Cerebellar nuclear complex (tissue), 1 donor: Measurements from ENCODE around the gene MGAT4A.
A peak's percentile ranks its signal among the peaks of the same experiment; 100 is the strongest.
"Not testable (repeated sequence)": the region's sequence is repeated elsewhere in the genome, so short reads cannot be mapped to it uniquely, and the experiment has no call there.

ENCODE experiments used
- DNase-seq, 2 experiments: peaks; one replicate each; lab custom pipeline; 2025; lab: John Stamatoyannopoulos, UW

MGAT4A gene

DNA sequence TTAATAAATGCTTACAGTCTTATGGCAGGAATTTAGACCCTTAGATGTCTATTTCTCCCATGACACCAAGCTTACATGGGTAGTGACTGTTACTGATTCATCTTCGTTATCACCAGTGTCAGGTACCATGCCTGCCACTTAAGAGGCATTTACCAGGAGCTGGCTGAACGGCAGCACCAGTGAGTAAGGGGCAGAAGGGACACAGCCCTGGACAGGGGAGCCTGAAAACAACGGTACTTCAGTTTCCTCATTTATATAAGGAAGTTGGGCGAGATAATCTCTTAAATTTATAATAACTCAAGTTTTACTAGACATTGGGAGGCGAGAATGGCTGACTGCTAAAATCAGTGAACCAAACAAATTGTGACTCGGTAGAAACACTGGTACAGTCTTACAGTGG lies 123.8 kb downstream of the MGAT4A start:
- no peak for DNase-seq

DNA sequence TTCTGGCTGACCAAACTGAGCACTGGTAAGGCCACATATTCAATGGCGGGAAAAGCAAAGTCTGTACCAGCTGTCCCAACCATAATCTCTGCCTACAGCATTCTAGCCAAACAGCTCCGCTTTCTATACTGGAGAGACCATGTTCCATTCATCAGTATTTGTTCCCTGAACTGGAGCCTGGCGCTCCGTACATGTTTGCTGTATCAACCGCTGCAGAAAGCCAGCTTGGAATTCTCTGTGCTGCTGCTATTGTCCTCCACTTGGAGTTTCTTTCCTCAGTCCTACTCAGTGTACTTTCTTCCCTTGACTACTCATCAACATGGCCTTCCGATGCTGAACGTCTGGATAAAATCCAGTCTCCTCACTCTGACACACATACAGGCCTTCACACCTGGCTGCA lies 124.5 kb downstream of the MGAT4A start:
- DNase-seq = no peak

DNA sequence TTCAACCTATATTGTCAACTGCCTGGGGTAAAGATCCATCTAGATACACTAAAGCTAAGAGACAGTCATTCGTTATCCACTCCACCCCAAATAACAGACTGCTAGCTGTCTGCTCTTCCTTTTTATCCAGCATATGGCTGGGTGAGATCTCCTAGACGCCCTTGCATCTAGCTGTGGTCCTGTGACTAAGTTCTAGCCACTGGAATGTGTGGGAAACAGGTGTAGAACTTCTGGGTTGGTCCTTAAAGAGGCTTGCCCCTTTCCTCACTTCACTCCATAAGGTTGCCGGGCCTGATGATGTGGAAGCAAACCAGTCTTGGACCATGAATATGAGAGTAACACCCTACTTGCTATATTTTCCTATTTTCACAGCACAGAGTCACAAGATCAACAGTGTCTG lies 125.9 kb downstream of the MGAT4A start:
- DNase-seq = no peak

DNA sequence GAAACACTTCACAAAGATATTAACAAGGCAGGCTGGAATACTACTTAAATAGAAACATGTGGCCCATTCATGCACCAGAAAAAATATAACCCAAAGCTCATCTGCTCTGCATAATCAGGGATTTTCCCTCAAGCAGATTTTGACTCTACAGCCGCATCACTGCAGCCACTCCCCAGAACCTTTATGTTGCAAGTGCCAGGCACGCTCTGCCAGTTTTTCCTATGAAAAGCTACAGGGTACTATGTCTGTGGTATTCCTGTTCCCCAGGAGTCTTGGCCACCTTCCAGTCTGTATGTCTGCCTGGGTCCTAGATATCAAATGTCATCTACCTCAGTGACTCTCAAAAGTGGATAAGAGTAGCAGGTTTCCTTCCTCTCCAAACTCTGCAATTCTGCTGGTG lies 126.4 kb downstream of the MGAT4A start:
- DNase-seq = no peak

DNA sequence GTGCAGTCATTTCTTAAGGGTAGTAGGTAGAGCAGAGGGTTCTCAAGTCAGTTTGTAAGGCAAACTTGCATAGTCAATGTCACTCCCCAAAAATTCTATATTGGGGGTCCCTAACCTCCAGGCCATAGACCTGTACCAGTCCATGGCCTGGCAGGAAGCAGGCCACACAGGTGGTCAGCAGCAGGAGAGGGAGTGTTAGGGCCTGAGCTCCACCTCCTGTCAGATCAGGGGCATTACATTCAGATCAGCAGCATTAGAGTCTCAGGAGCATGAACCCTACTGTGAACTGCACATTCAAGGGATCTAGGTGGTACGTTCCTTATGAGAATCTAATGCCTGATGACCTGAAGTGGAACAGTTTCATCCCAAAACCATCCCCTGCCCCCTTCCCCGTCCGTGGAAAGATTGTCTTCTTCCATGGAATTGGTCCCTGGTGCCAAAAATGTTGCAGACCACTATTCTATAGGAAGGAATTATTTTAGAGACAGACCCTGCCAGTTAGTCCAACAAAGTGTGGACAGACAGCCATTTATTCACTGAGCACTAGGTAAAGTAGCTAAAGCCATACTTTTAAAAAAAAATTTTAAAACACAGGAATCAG lies 129.3 kb downstream of the MGAT4A start:
- DNase-seq = peak in 1 of 2 experiments; percentile 5

DNA sequence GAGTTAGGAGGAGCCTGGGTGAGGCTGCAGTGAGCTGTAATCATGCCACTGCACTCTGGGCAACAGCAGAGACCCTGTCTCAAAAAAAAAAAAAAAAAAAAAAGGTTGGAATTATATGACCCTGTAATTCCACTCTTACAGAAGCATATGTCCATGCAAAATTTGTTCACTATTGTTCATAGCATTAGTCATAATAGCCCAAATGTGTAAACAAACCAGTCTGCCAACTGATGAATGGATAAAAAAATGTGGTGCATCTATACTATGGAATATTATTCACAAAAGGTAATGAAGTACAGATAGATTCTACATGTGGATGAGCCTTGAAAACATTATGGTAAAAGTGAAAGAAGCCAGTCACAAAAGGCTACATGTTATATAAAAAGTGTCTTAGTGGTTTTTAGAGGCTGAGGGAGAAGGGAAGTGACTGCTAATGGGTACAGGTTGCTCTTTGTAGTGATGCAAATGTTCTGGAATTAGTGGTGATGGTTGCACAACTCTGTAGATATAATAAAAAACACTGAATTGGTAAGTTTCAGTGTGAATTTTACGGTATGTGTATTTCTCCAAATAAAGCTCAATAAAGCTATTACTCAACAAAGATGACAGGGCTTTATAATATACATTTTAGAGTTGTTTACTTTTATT lies 132.0 kb downstream of the MGAT4A start:
- no peak for DNase-seq

DNA sequence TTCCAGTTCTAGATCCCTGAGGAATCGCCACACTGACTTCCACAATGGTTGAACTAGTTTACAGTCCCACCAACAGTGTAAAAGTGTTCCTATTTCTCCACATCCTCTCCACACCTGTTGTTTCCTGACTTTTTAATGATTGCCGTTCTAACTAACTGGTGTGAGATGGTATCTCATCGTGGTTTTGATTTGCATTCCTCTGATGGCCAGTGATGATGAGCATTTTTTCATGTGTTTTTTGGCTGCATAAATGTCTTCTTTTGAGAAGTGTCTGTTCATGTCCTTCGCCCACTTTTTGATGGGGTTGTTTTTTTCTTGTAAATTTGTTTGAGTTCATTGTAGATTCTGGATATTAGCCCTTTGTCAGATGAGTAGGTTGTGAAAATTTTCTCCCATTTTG lies 136.3 kb downstream of the MGAT4A start:
- DNase-seq = not testable (repeated sequence)

DNA sequence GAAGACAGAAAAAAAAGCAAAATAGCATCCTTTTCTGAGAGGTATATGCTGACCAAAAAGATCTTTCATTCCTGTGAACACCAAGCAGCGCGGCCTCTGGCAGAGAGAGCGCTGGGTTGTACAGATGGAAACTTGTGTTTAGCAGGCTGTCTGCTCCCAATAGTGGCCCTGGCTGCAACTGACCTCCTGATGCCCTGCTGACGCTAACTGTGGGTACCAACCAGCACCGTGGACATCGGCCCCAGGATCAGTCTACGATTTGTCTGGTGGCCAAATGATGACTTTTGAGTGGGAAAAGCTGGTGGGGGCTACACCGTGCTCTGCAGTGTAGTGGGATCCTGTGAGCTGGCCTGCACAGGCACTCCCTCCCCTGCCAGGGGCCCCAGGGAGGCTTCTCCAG lies 138.4 kb downstream of the MGAT4A start:
- DNase-seq = no peak

DNA sequence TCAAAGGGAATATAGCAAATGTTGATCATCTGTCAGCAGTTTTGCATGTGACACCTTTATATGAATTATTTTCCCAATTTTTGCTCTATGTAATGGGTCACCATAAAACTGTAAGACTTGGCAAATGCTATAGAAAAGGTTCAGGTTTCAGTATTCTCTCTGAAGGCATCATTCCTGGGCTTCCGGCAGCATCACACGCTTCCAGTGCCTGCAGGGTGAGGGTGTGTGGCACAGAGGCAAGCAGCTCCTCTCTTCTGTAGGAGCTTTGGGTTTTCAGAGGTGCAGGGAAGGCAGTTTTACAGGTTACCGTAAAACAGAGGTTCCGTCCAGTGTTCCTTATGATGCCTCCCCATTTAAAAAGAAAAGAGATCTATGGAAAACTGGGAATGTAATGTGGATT lies 141.4 kb downstream of the MGAT4A start:
- DNase-seq = no peak

DNA sequence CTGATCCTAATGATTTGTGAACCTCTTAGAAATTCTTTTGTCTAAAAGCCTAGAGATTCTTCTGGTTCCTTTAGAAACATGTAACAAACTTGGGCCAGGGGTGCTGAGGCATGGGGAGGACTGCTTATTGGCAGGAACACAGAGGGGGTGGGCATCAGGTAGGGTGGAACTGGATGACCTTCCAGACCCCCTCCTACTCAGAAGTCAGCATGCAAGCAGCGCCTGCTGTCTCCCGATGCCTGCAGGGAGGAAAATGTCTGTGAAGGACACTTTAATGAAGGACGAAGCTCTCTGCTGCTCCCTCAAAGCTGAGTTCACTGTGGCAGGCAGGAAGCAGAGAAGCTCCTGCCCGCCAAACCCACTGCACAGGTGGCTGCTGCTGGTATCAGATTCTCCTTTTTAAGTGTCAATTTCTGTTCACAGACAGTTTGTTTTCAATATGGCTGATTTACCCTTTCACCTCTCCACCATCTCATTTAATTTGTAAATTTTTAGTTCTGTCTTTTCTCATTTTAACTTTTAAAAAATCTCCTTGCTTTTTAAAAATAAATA lies 142.0 kb downstream of the MGAT4A start:
- no peak for DNase-seq

DNA sequence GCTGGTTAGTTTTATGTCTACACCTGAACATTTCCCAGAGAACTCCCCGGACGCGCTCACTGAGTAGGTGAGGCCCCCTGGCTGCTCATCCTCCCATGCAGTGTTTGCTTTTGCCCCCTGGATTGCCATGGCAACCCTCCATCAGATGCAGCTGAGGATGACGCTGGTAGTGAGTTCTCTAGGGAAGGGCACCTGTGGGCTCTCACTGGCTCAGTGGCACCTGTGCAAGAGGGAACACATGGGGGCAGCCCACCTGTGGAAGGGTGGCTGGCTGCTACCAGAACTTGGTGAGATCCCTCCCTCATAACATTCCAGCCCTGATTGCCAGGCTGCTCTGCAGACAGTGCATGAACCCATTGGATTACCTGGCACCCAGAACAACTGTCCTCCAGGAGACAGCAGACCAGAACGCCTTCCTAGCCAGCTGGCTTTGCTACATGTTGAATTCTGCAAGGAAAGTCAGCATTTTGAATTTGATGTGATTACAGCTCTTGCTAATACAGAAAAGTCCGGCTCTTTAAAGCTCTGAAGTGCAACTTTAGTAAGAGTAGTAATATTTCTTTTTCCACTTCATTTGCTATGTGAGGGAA lies 144.3 kb downstream of the MGAT4A start:
- DNase-seq = no peak

DNA sequence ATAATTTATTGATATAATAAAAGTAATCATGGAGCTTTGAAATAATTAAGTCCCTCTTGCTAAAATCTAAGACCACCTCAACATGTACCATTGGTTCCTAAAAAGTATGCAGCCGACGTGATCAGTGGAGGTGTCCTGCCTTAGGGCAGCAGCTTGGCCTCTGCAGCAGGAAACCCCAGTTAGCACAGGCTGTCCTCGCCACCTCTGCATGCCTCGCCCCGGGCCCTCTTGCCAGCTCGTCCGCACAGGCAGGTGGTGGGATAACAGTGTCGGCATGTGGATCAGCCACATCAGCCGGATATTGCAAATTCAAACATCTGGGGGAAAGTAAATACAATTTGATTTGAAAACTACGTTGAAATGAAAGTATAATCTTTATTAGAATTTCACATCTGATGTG lies 145.5 kb downstream of the MGAT4A start:
- no peak for DNase-seq

DNA sequence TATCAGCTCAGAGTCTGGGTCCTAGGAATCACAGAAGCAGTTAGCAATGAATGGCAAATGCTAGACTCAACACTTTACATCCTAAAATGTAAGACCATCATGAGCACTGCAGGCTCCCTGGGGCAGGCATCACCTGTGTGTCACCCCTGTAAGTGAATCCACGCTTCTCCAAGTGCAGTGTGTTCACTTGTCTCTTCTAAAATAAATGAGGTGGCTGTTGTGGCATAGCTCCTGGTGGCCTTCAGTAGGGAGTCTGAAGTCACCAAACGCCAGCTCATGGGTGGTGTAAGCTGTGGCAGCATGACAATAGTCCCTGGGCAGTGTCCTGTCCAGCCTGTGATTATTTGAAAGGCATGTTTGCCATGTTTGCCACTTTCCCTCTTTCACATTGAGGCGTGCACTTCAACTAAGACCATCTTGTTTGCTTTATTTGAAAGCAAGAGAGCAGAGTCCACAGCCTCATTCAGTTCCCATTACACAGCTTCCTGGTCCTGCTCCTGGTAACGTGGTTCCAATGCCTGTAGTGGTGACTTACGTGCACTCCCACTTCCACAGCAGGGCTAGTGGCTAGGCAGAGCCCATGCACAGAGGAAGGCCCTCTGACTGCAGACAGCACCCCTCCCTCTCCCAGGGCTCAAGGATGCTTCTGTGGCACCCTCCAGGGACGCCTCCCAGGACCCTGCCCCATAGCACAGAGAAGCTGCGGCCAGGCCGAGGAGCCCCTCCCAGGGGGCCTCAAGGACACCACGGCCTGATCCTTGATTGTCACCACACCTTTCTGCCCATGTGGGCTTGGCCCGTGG lies 146.9 kb downstream of the MGAT4A start:
- no peak for DNase-seq

DNA sequence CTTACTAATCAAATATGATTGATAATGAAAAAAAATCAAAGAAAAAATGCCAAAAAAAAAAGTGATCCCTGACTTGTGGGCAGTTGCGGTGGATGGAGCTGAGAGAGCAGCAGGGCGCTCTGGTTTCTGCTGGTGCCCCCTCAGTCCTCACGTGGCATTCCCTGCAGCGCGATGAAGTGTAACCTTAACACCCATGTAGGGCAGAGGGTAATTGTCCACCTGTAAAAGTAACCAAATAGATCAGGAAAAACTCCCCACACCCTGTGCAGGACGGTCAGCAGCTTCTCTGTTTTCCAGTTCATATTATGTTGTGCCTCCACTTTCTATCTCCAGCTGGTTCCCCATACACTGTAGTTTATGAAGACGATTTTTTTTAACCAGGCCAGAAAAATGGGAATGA lies 147.7 kb downstream of the MGAT4A start:
- no peak for DNase-seq

DNA sequence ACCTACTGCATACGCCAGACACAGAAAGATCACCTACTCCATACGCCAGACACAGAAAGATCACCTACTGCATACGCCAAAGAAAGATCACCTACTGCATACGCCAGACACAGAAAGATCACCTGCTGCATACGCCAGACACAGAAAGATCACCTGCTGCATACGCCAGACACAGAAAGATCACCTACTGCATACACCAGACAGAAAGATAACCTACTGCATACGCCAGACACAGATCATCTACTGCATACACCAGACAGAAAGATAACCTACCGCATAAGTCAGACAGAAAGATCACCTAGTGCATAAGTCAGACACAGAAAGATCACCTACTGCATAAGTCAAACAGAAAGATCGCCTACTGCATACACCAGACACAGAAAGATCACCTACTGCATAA lies 148.4 kb downstream of the MGAT4A start:
- DNase-seq = no peak

DNA sequence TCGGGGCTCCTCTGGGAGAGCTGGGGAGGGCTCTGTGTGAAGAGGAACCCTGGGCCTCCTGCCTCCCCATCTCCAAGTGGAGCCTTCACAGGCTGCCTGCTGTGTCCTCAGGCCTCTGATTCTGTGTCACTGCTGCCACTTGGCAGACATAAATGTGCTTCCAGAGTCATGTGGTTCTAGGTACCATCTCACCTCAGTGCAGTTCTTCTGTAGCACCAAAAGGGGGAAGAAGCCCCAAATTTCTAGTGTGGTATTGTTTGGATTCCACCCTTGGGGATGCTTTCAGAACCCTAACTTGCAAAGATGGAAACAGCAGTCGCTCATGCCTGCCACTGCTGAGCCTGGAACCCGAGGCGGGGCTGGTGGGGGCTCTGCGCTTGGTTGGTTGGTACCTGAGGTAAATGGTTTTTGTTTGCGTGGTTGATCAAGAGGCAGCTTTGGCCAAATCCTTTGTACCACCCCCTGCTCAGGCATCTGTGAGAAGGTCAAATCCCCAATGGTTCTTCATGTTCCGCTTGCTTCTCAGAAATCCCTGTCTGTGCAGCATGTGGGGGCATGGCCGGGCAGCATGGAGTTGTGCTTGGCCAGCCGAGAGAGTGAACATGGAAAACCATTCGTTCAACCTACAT lies 150.2 kb downstream of the MGAT4A start:
- no peak for DNase-seq

DNA sequence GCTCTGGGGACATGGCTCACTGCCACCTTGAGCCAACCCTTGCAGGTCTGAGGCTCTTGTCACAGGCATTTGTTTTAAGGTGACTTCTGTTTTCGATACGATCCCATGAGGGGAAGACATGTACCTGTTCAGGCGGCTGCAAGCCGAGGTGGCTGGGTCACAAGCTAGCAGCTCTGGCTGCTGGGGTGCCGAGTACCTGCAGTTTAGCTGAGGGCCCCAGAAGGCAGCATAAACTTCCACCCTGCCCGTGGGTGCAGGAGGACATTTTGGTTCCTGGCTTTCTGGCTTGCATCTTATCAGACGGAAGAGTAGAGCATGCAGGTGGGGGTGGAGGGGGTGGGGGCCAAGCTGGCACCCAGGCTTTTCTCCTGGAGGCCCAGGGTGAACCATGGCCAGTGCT lies 151.0 kb downstream of the MGAT4A start:
- DNase-seq = no peak

DNA sequence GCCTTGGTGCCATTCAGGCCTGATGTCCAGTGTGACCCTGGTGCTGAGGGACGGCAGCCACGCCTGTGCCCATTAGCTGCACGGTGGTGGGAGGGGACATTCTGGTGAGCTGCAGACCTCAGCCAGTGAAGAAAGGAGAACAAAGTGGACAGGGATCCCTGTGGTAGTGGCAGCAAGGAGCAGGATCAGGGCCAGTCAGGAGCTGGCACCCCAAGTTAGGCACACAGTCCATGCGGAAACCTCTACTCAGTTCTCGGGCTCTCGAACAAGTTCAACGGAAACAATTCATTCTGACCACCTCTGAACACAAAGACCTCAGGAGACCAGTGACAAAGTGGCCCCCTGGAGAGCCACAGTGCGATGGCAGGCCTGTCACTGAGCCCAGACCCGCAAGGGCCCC lies 152.7 kb downstream of the MGAT4A start:
- DNase-seq = no peak

DNA sequence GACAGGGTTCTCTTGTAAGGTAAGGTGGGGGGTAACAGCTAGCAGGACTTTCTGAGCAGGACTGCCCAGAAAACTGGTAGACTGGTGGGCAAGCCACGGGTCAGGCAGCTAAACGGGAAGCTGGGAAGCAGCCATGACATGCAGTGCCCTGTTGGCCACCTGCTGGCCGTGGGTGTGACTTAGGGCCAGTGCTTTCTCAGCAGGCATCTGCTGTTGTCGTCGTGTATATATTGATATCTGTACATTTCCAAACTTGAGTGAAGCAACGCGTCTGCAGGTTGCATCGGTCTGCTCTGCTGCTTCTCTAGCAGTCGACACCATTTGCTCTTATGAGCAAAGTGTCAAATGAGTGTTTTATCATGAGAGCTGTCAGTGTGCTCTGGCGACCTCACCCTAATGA lies 153.6 kb downstream of the MGAT4A start:
- DNase-seq = no peak

DNA sequence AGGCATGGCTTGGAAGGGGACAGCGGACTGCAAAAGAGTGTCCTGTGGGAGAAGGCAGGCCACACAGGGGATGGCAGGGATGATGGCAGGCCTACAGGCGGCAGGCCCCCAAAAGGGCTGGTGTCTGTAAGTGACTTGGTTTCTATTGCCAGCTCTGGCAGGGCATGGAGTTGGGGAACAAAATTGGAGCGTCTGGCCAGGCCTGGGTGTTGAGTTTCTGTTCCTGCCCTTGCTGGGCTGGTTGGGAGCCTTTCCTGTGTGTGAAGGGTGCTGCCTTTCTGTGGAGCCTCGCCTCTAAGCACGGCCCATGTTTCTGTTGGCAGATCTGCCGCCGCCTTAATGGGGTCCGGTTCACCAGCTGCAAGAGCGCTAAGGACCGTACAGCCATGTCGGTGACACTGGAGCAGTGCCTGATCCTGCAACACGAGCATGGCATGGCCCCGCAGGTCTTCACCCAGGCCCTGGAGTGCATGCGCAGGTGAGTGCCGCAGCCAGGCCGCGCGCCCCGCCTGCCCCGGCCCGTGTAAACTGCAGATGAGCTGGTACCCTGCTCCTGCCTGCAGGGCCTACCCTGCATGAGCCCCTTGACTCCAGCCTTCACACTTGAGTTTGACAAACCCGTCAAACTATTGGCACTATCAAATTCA lies 154.1 kb downstream of the MGAT4A start:
- DNase-seq = no peak

DNA sequence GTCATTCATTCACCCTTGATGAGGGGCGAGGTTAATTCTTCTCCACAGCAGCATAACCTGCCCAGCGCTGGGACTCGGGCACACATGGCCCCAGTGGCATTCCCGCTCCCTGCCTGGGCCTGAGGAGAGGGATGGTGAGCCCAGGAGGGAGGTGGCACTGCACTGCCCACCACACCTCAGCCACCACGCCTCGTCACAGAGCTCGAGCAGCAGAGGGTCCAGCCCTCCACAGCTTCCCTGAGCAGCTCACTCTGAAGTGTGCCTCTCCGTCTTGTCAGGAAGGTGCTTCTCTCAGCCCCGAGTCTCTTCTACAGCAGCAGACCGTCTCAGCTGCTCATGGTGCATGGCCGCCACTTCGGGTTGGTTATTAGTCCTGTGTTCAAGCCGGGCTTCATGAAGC lies 157.5 kb downstream of the MGAT4A start:
- DNase-seq = no peak

DNA sequence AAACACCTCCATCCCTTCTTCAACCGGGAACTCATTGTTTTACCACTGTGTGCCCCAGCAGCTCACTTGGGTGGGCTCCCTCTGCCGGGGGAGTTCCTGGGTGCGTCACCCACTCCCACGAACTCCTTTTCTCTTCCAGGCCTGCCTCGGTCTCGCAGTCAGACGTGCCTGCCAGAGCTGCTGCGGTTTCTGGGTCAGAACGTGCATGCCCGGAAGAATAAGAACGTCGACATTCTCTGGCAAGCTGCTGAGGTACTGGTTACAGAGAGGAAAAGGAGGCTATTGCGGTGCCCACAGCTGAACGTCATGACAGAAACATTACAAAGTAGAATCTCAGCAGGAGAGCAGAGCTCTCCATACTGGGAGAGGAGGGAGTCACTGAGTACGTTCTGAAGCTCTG lies 158.3 kb downstream of the MGAT4A start:
- no peak for DNase-seq
